ENCODE results near the gene MEX3D. TPM values are rescaled to one million over a fixed set of nuclear protein-coding genes. Genes with fewer than 3 reads are reported as not detected.

Gene MEX3D
- total RNA-seq, 1 experiment from 2014 or later, result 64.0 TPM

- H3K4me3 ChIP-seq (ENCODE audit: low read length), result no peak overlapping the region
- no peaks in the 10 kb centered on the region for H3K27me3 ChIP-seq (ENCODE audit: low read length)
- no peaks in the 10 kb centered on the region for H3K4me1 ChIP-seq (ENCODE audit: insufficient read depth, low read length)
- intact Hi-C loops (cut with micrococcal nuclease), result no loop called here
- no peaks in the 10 kb centered on the region for H3F3A ChIP-seq (ENCODE audit: low read length, unreplicated experiment)
- no peaks in the 10 kb centered on the region for H3K36me3 ChIP-seq (ENCODE audit: low read depth, low read length)
- TF ChIP-seq EZH2phosphoT487 (IDR thresholded peaks at IDR 0.05; ENCODE audit: borderline replicate concordance, low read length), result no peak
- TF ChIP-seq, protein P1, sequence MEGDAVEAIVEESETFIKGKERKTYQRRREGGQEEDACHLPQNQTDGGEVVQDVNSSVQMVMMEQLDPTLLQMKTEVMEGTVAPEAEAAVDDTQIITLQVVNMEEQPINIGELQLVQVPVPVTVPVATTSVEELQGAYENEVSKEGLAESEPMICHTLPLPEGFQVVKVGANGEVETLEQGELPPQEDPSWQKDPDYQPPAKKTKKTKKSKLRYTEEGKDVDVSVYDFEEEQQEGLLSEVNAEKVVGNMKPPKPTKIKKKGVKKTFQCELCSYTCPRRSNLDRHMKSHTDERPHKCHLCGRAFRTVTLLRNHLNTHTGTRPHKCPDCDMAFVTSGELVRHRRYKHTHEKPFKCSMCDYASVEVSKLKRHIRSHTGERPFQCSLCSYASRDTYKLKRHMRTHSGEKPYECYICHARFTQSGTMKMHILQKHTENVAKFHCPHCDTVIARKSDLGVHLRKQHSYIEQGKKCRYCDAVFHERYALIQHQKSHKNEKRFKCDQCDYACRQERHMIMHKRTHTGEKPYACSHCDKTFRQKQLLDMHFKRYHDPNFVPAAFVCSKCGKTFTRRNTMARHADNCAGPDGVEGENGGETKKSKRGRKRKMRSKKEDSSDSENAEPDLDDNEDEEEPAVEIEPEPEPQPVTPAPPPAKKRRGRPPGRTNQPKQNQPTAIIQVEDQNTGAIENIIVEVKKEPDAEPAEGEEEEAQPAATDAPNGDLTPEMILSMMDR (conservative IDR thresholded peaks at IDR 0.05; ENCODE audit: low read depth, low read length), result no peak
- no peak for TF ChIP-seq EZH2 (IDR thresholded peaks at IDR 0.05; ENCODE audit: low read length, unreplicated experiment)
- CTCF ChIA-PET, result no interaction called here
- no peak overlapping the region for H3K27ac ChIP-seq (ENCODE audit: low read length)
- no peak overlapping the region for H3K4me2 ChIP-seq (ENCODE audit: low read length)
- H4K20me1 ChIP-seq (ENCODE audit: low read length), result no peaks in the 10 kb centered on the region
- no peak overlapping the region for H3K9ac ChIP-seq (ENCODE audit: low read length)
- POLR2A ChIA-PET (ENCODE audit: unreplicated experiment), result no interaction called here
- ATAC-seq (no peak), DNase-seq (no peak)
- no peaks in the 10 kb centered on the region for H3K9me3 ChIP-seq (ENCODE audit: low read length)
- H3K9me2 ChIP-seq (replicated peaks; ENCODE audit: low read length), result no peaks in the 10 kb centered on the region
- H2AFZ ChIP-seq (ENCODE audit: low read length), result no peak overlapping the region
- H3K79me2 ChIP-seq (ENCODE audit: low read length), result no peaks in the 10 kb centered on the region
- BruUV-seq (replicated peaks), result no TSS peak
Measured at GRCh38 chr19:1522838-1523237, 45.3 kb downstream of the MEX3D start.

DNA sequence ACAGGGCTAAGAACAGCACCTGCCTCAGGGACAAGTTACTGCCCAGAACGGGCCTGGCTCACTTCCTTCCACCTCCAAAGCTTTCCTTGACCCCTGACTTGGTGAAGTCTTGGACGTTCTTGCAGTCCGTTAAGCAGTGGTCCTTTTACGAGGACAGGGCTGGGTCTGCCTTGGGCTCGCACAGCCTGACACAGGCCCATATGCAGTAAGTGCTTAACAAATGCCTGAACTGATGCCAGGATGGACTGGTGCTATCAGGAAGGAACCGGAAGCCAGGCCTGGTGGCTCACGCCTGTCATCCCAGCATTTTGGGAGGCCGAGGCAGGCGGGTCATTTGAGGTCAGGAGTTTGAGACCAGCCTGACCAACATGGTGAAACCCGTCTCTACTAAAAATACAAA lies 46.1 kb downstream of the MEX3D start:
- BruUV-seq (replicated peaks), result no TSS peak
- H3K4me3 ChIP-seq (ENCODE audit: low read length), result no peak overlapping the region
- H2AFZ ChIP-seq (ENCODE audit: low read length), result no peak overlapping the region
- H3K4me1 ChIP-seq (ENCODE audit: insufficient read depth, low read length), result no peaks in the 10 kb centered on the region
- ChIA-PET CTCF (no interaction called here), POLR2A (ENCODE audit: unreplicated experiment) (no interaction called here)
- no peak overlapping the region for H3K9ac ChIP-seq (ENCODE audit: low read length)
- no peak overlapping the region for H3K4me2 ChIP-seq (ENCODE audit: low read length)
- intact Hi-C loops (cut with micrococcal nuclease), result no loop called here
- no peak overlapping the region for H3K27ac ChIP-seq (ENCODE audit: low read length)
- ATAC-seq (no peak), DNase-seq (no peak)
- H4K20me1 ChIP-seq (ENCODE audit: low read length), result no peaks in the 10 kb centered on the region
- no peaks in the 10 kb centered on the region for H3K9me2 ChIP-seq (replicated peaks; ENCODE audit: low read length)
- no peaks in the 10 kb centered on the region for H3K9me3 ChIP-seq (ENCODE audit: low read length)
- H3K79me2 ChIP-seq (ENCODE audit: low read length), result no peaks in the 10 kb centered on the region
- no peaks in the 10 kb centered on the region for H3F3A ChIP-seq (ENCODE audit: low read length, unreplicated experiment)
- H3K27me3 ChIP-seq (ENCODE audit: low read length), result no peaks in the 10 kb centered on the region
- TF ChIP-seq, protein P1 (conservative IDR thresholded peaks at IDR 0.05; ENCODE audit: low read depth, low read length), result no peak
- TF ChIP-seq EZH2 (IDR thresholded peaks at IDR 0.05; ENCODE audit: low read length, unreplicated experiment) (no peak), EZH2phosphoT487 (IDR thresholded peaks at IDR 0.05; ENCODE audit: borderline replicate concordance, low read length) (no peak)
- H3K36me3 ChIP-seq (ENCODE audit: low read depth, low read length), result no peaks in the 10 kb centered on the region

DNA sequence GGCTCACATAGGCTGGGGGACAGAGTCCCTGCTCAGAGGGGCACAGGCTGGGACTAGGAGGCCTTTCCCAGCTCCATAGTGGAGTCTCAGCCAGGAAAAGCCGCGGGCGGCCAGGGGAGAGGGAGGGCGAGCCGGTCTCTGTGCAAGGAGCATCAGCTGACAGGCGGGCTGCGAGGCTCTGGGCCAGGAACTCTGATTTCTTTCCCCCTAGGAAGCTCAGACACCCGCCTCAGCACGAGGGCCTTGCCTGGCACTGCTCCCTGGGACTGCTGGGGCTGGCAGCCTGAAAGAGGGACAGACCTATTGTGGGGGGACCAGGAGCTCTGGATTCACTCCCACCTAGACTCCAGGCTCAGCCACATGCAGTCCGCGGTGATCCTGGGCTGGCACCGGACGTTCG lies 46.5 kb downstream of the MEX3D start:
- H3K9me2 ChIP-seq (replicated peaks; ENCODE audit: low read length), result no peaks in the 10 kb centered on the region
- no peak overlapping the region for H3K4me3 ChIP-seq (ENCODE audit: low read length)
- H3K4me1 ChIP-seq (ENCODE audit: insufficient read depth, low read length), result no peaks in the 10 kb centered on the region
- H3K9me3 ChIP-seq (ENCODE audit: low read length), result no peaks in the 10 kb centered on the region
- no peak overlapping the region for H3K27ac ChIP-seq (ENCODE audit: low read length)
- no peaks in the 10 kb centered on the region for H3F3A ChIP-seq (ENCODE audit: low read length, unreplicated experiment)
- intact Hi-C loops (cut with micrococcal nuclease), result no loop called here
- ATAC-seq (no peak), DNase-seq (no peak)
- TF ChIP-seq, protein P1 (conservative IDR thresholded peaks at IDR 0.05; ENCODE audit: low read depth, low read length), result no peak
- TF ChIP-seq EZH2 (IDR thresholded peaks at IDR 0.05; ENCODE audit: low read length, unreplicated experiment) (no peak), EZH2phosphoT487 (IDR thresholded peaks at IDR 0.05; ENCODE audit: borderline replicate concordance, low read length) (no peak)
- H3K36me3 ChIP-seq (ENCODE audit: low read depth, low read length), result no peaks in the 10 kb centered on the region
- POLR2A ChIA-PET (ENCODE audit: unreplicated experiment), result no interaction called here
- CTCF ChIA-PET, result no interaction called here
- BruUV-seq (replicated peaks), result no TSS peak
- H2AFZ ChIP-seq (ENCODE audit: low read length), result no peak overlapping the region
- H4K20me1 ChIP-seq (ENCODE audit: low read length), result no peaks in the 10 kb centered on the region
- no peaks in the 10 kb centered on the region for H3K27me3 ChIP-seq (ENCODE audit: low read length)
- no peak overlapping the region for H3K4me2 ChIP-seq (ENCODE audit: low read length)
- no peaks in the 10 kb centered on the region for H3K79me2 ChIP-seq (ENCODE audit: low read length)
- H3K9ac ChIP-seq (ENCODE audit: low read length), result no peak overlapping the region

Measured in PC-3 (cell line).